BE2C (cell line): ENCODE data around the gene CCR1.
"Not testable (repeated sequence)": the region's sequence is repeated elsewhere in the genome, so short reads cannot be mapped to it uniquely, and the experiment has no call there.

ENCODE experiments used
- DNase-seq: peaks from one replicate; pipeline ENCODE4 v3.0.0-alpha.2; 2020
- H3K27me3 ChIP-seq: fragments of 250-450 bp; sonication (Bioruptor Pico); 2 replicates; pipeline ENCODE4 v1.5.1; 2020; ENCODE audit warnings: mild to moderate bottlenecking
- H3K36me3 ChIP-seq: fragments of 250-450 bp; sonication (Bioruptor Pico); 2 replicates; pipeline ENCODE4 v1.5.1; 2020; ENCODE audit warnings: mild to moderate bottlenecking
- H3K4me1 ChIP-seq: fragments of 250-450 bp; sonication (Bioruptor Pico); 2 replicates; pipeline ENCODE4 v1.5.1; 2020
- H3K4me3 ChIP-seq: 2 replicates; pipeline ENCODE4 v1.5.1; 2011; ENCODE audit warnings: low read depth, low read length
- H3K9me3 ChIP-seq: fragments of 250-450 bp; sonication (Bioruptor Pico); 2 replicates; pipeline ENCODE4 v1.5.1; 2020
- TF ChIP-seq, protein P1 (sequence below): IDR thresholded peaks from 2 replicates; pipeline ENCODE4 v1.5.1; 2012; ENCODE audit warnings: mild to moderate bottlenecking, low read depth, low read length

CCR1 gene

DNA sequence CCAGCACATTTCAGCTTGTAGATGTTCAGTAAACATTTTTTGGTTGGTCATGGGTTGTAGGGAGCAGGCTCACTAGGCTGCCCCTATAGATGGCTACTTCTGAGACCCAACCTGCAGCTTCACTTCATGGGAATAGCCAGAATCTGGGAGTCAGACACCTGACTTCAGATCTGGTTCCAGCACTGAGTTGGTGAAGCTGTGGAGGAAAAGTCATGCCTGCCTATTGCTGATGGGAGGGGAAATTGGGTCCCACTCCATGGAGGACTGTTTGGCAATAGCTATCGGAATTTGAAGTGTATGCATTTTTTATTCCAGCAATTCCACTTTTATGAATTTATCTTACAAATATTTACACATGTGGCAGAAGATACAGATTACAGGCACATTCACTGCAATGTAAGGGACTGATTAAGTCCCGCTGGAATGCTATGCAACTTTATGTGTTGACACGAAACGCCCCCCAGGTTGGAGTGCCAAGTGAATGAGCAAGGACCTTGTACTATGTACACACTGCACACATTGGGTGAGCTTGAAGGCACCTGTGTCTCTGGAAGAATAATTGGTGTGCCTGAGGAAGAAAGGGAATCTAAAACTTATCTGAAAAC, 7.8 kb upstream of the CCR1 start:
- no peak overlapping the region for H3K4me3 ChIP-seq
- no peaks in the 10 kb centered on the region for H3K27me3 ChIP-seq
- no peaks in the 10 kb centered on the region for H3K4me1 ChIP-seq
- H3K36me3 ChIP-seq, result no peaks in the 10 kb centered on the region
- TF ChIP-seq, protein P1, sequence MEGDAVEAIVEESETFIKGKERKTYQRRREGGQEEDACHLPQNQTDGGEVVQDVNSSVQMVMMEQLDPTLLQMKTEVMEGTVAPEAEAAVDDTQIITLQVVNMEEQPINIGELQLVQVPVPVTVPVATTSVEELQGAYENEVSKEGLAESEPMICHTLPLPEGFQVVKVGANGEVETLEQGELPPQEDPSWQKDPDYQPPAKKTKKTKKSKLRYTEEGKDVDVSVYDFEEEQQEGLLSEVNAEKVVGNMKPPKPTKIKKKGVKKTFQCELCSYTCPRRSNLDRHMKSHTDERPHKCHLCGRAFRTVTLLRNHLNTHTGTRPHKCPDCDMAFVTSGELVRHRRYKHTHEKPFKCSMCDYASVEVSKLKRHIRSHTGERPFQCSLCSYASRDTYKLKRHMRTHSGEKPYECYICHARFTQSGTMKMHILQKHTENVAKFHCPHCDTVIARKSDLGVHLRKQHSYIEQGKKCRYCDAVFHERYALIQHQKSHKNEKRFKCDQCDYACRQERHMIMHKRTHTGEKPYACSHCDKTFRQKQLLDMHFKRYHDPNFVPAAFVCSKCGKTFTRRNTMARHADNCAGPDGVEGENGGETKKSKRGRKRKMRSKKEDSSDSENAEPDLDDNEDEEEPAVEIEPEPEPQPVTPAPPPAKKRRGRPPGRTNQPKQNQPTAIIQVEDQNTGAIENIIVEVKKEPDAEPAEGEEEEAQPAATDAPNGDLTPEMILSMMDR, result no peak
- no peaks in the 10 kb centered on the region for H3K9me3 ChIP-seq
- DNase-seq, result no peak

DNA sequence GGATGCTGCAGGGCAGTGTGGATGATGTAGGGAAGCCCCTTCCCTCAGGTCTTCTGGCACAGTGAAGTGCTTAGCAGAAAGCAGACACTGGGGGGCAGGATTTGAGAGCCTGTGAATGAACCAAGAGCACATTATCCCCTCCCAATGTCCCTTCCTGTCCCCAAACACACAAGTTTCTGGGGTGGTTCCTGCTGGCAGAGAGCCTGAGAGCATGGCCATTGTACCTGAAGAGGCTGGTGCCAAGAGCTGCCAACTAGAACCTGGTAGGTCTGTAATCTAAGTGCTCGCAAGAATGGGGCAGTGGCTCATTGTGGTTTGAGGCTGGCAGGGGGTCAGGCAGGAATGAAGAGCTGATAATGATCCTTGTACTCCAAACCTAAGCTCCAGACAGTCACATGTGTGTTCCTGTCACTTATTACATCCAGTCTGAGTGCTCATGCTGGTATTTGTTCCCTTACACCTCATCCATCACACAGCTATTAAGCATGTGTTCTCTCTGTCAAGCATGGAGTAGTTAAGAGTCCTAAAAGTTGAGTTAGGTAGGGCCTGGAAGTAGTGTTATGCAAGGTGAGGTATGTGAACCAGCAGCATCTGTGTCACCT, 6.7 kb upstream of the CCR1 start:
- H3K4me3 ChIP-seq, result no peak overlapping the region

DNA sequence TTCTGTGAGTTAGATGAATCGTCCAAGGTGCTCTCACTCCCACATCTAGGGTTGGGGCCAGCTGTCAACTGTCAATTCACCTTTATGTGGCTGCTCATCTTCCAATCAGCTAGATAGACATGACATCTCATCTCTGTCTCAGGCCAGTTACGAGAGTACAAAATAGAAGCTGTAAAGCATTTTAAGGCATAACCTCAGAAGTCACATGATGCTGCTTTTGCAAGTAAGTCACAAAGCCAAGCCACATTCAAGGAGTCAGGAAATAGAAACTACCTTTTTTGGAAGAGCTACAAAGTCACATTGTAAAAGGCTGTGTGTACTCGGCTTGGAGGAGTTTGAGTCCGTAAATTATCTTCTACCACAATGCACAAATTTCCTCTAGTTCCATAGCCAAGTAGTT, 5.1 kb upstream of the CCR1 start:
- TF ChIP-seq, protein P1, result no peak
- no peak for DNase-seq
- no peak overlapping the region for H3K4me3 ChIP-seq
- no peaks in the 10 kb centered on the region for H3K36me3 ChIP-seq
- H3K4me1 ChIP-seq, result no peaks in the 10 kb centered on the region
- H3K9me3 ChIP-seq, result no peaks in the 10 kb centered on the region
- no peaks in the 10 kb centered on the region for H3K27me3 ChIP-seq

More for the DNA sequence above, 6.7 kb upstream of the CCR1 start:
- H3K9me3 ChIP-seq, result no peaks in the 10 kb centered on the region
- no peaks in the 10 kb centered on the region for H3K27me3 ChIP-seq
- H3K4me1 ChIP-seq, result no peaks in the 10 kb centered on the region
- TF ChIP-seq, protein P1, result no peak
- no peaks in the 10 kb centered on the region for H3K36me3 ChIP-seq
- DNase-seq, result no peak

DNA sequence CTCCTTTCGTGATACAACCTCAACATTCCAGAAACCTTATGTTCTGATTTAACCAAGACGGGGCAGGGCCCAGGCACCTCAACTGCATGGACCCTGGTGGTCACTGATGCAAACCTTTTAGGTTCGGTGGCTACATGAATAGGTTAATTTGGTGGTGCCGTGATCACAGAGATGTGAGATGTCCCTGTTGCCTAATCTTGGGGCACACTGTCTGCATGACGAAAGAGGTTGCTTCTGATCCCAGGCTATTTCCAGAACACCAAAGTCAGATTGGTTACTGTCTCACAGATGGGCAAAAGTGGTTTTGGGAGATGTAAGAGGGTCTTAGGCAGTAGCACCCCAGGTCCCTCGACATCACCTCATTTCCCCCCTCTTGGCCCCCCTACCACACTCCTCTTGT, 4.0 kb upstream of the CCR1 start:
- Histone ChIP-seq H3K4me3 (no peak overlapping the region), H3K4me1 (no peaks in the 10 kb centered on the region), H3K9me3 (no peaks in the 10 kb centered on the region), H3K27me3 (no peaks in the 10 kb centered on the region), H3K36me3 (no peaks in the 10 kb centered on the region)
- no peak for DNase-seq
- TF ChIP-seq, protein P1, result no peak

DNA sequence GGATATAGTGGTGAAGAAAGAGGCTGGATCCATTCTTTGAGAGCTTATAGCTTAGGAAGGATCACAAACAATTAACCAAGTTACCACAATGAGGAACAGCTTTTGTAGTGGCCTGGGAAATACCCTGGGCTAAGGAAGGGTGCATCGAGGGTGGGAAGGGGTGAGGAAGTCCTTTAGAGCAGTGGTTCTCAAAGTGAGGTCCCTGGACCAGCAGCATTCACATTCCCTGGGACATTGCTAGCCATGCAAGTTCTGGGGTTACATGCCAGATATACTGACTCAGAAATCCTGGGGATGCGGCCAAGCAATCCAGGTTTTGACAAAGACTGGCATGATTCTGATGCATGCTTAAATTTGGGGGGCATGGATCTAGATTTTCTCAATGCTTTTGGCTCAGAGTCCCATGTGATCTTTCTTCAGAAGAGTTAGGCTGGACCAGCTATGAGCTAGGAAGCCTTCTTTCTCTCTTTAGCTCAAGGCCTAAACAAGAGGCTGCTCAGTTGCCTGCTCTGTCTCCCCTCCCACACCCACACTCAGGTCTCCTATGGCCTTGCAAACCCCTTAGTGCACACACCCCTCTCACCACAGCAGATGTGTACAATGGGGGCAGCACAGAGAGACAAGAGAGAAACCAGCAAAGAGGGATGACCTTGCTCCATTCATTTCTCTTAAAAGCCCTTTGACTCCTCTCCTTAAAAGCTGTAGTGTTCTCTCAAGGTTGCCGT, 1.8 kb upstream of the CCR1 start:
- TF ChIP-seq, protein P1, result no peak
- Histone ChIP-seq H3K9me3 (no peaks in the 10 kb centered on the region), H3K36me3 (no peaks in the 10 kb centered on the region), H3K4me3 (no peak overlapping the region), H3K27me3 (no peaks in the 10 kb centered on the region), H3K4me1 (no peaks in the 10 kb centered on the region)
- DNase-seq, result no peak

DNA sequence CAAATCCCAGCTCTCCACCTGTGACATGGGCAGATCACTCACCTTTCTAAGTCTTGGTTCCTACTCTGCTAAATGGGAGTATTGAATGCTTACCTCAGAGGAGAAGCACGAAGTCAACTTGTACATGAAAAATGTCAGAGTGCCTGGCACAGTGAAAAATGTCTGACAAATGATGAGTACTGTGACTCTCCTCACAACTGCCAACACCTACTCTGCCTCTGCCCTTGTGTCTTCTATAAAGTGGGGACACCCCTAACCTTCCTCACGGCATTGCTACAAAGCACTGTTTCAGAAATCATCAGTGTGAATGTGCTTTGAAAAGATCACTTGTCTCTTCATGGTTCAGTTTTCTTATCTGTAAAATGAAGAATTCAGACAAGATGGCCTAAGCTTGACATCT, 940 bp upstream of the CCR1 start:
- Histone ChIP-seq H3K27me3 (no peaks in the 10 kb centered on the region), H3K4me3 (no peak overlapping the region), H3K36me3 (no peaks in the 10 kb centered on the region), H3K4me1 (no peaks in the 10 kb centered on the region), H3K9me3 (no peaks in the 10 kb centered on the region)
- TF ChIP-seq, protein P1, result no peak
- DNase-seq, result no peak

DNA sequence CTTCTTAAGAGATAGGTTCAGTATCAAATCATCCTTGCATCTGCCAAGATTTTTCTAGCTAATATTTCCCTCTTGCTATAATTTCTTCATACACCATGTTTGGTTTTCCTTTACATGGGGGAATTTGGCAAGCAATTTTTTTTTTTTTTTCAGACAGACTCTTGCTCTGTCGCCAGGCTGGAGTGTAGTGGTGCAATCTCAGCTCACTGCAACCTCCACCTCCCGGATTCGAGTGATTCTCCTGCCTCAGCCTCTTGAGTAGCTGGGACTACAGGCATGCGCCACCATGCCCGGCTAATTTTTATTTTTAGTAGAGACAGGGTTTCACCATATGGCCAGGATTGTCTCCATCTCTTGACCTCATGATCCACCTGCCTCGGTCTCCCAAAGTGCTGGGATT, 599 bp downstream of the CCR1 start:
- not testable (repeated sequence) for H3K36me3 ChIP-seq, H3K9me3 ChIP-seq, H3K4me3 ChIP-seq, H3K4me1 ChIP-seq, H3K27me3 ChIP-seq, DNase-seq
